SK-N-MC (cell line): ENCODE data around the gene DLGAP1.
"Not testable (repeated sequence)": the region's sequence is repeated elsewhere in the genome, so short reads cannot be mapped to it uniquely, and the experiment has no call there.

Source experiments
- DNase-seq: peaks from one replicate; pipeline ENCODE4 v3.0.0-alpha.2; 2011; ENCODE audit warnings: low read depth, low spot score
- H3K27ac ChIP-seq: fragments of 200-600 bp; sonication (generic); 2 replicates; pipeline ENCODE4 v1.5.1; 2016; ENCODE audit warnings: mixed run types
- H3K36me3 ChIP-seq: fragments of 200-600 bp; sonication (generic); 2 replicates; pipeline ENCODE4 v1.6.1; 2017; ENCODE audit warnings: antibody characterized with exemption, low read length, mixed read lengths; ENCODE audit not compliant: insufficient read depth
- H3K4me3 ChIP-seq: fragments of 200-600 bp; sonication (generic); 2 replicates; pipeline ENCODE4 v1.5.1; 2016
- H3K9ac ChIP-seq: fragments of 200-600 bp; sonication (generic); 2 replicates; pipeline ENCODE4 v1.8.0; 2017; ENCODE audit warnings: mixed run types, mixed read lengths; ENCODE audit not compliant: insufficient read length
- H3K9me3 ChIP-seq: fragments of 200-600 bp; sonication (generic); 2 replicates; pipeline ENCODE4 v1.6.1; 2017; ENCODE audit warnings: low read depth, mild to moderate bottlenecking, antibody characterized with exemption, low read length, moderate library complexity, mixed read lengths
- EZH2 ChIP-seq: fragments of 200-600 bp; sonication (generic); IDR thresholded peaks from one replicate; pipeline ENCODE4 v1.6.1; 2017; ENCODE audit warnings: antibody characterized with exemption
- FOXP2 ChIP-seq: optimal IDR thresholded peaks from 2 replicates; pipeline ENCODE3; 2011; ENCODE audit warnings: mild to moderate bottlenecking, moderate library complexity; ENCODE audit not compliant: insufficient read depth; ENCODE audit errors: extremely low read length, control extremely low read depth
- POLR2AphosphoS5 ChIP-seq: IDR thresholded peaks from 2 replicates; pipeline ENCODE4 v1.6.1; 2012; ENCODE audit warnings: mild to moderate bottlenecking, low read depth, low read length, borderline replicate concordance

Gene DLGAP1

GRCh38 chr18:3611313-3612090 lies 843.6 kb downstream of the DLGAP1 start:
- TF ChIP-seq FOXP2 (no peak), EZH2 (no peak), POLR2AphosphoS5 (no peak)
- no peaks in the 10 kb centered on the region for H3K9me3 ChIP-seq
- H3K27ac ChIP-seq, result 0 out of 2 replicates have a peak overlapping the region, but pooled peaks have one; percentile 21
- no peak overlapping the region for H3K9ac ChIP-seq
- no peaks in the 10 kb centered on the region for H3K36me3 ChIP-seq
- no peak overlapping the region for H3K4me3 ChIP-seq
- DNase-seq, result no peak

GRCh38 chr18:3610813-3611212 lies 844.3 kb downstream of the DLGAP1 start:
- Histone ChIP-seq H3K36me3 (no peaks in the 10 kb centered on the region), H3K27ac (no peak overlapping the region), H3K4me3 (no peak overlapping the region), H3K9me3 (no peaks in the 10 kb centered on the region), H3K9ac (no peak overlapping the region)
- no peak for DNase-seq
- TF ChIP-seq EZH2, result no peak
- TF ChIP-seq POLR2AphosphoS5, result no peak
- TF ChIP-seq FOXP2, result no peak

GRCh38 chr18:3610188-3610708 lies 844.9 kb downstream of the DLGAP1 start:
- no peak for DNase-seq
- TF ChIP-seq FOXP2, result no peak
- TF ChIP-seq EZH2, result no peak
- TF ChIP-seq POLR2AphosphoS5, result no peak
- Histone ChIP-seq H3K4me3 (no peak overlapping the region), H3K27ac (no peak overlapping the region), H3K9ac (no peak overlapping the region), H3K36me3 (no peaks in the 10 kb centered on the region), H3K9me3 (no peaks in the 10 kb centered on the region)

GRCh38 chr18:3608488-3608887 lies 846.6 kb downstream of the DLGAP1 start:
- H3K9ac ChIP-seq, result no peak overlapping the region
- TF ChIP-seq EZH2, result no peak
- no peak for TF ChIP-seq POLR2AphosphoS5
- TF ChIP-seq FOXP2, result no peak

GRCh38 chr18:3608099-3608453 lies 847.0 kb downstream of the DLGAP1 start:
- not testable (repeated sequence) for DNase-seq, H3K9me3 ChIP-seq, H3K27ac ChIP-seq, H3K36me3 ChIP-seq, H3K4me3 ChIP-seq, H3K9ac ChIP-seq

More at GRCh38 chr18:3608488-3608887, 846.6 kb downstream of the DLGAP1 start:
- H3K4me3 ChIP-seq, result no peak overlapping the region
- no peak overlapping the region for H3K27ac ChIP-seq
- DNase-seq, result no peak
- H3K36me3 ChIP-seq, result no peaks in the 10 kb centered on the region
- no peaks in the 10 kb centered on the region for H3K9me3 ChIP-seq

- H3K36me3 ChIP-seq, result no peaks in the 10 kb centered on the region
- no peak for TF ChIP-seq FOXP2
- no peak for TF ChIP-seq POLR2AphosphoS5
- no peak for TF ChIP-seq EZH2
- no peaks in the 10 kb centered on the region for H3K9me3 ChIP-seq
- H3K4me3 ChIP-seq, result no peak overlapping the region
- H3K27ac ChIP-seq, result no peak overlapping the region
- no peak overlapping the region for H3K9ac ChIP-seq
- no peak for DNase-seq
Observed at GRCh38 chr18:3607309-3608098, 847.6 kb downstream of the DLGAP1 start.

- H3K4me3 ChIP-seq, DNase-seq, H3K27ac ChIP-seq, H3K9ac ChIP-seq, H3K9me3 ChIP-seq, H3K36me3 ChIP-seq: not testable (repeated sequence)
Observed at GRCh38 chr18:3606863-3607262, 848.2 kb downstream of the DLGAP1 start.

- peak overlapping the region; percentile 84 for H3K9ac ChIP-seq
- TF ChIP-seq EZH2 (no peak), POLR2AphosphoS5 (no peak), FOXP2 (no peak)
- H3K4me3 ChIP-seq, result peak overlapping the region; percentile 71
- DNase-seq, result no peak
- H3K36me3 ChIP-seq, result no peaks in the 10 kb centered on the region
- H3K27ac ChIP-seq, result peak overlapping the region; percentile 99
- no peaks in the 10 kb centered on the region for H3K9me3 ChIP-seq
Observed at GRCh38 chr18:3605954-3606443, 849.1 kb downstream of the DLGAP1 start.

- H3K4me3 ChIP-seq, result peak overlapping the region; percentile 71
- peak overlapping the region; percentile 99 for H3K27ac ChIP-seq
- no peak for TF ChIP-seq FOXP2
- no peak for TF ChIP-seq EZH2
- no peak for TF ChIP-seq POLR2AphosphoS5
- peak overlapping the region; percentile 84 for H3K9ac ChIP-seq
- DNase-seq, result no peak
- no peaks in the 10 kb centered on the region for H3K36me3 ChIP-seq
- no peaks in the 10 kb centered on the region for H3K9me3 ChIP-seq
Observed at GRCh38 chr18:3605486-3605952, 849.6 kb downstream of the DLGAP1 start.
